Measurements from ENCODE around the gene ERMN.

- no peak for TF ChIP-seq CTCF (IDR thresholded peaks at IDR 0.05; ENCODE audit: insufficient read depth, low read depth, low read length)
- TF ChIP-seq EZH2 (IDR thresholded peaks at IDR 0.05; ENCODE audit: insufficient read depth, low read length): no peak
These were observed 9.2 kb upstream of the ERMN start for GRCh38 chr2:157334797-157335196.

Measured in astrocyte (in vitro differentiated cells and primary cell).